Measurements from ENCODE around the gene TNNT2. TPM values are rescaled to one million over a fixed set of nuclear protein-coding genes. Genes with fewer than 3 reads are reported as not detected.

TNNT2 gene
- total RNA-seq, 1 donor from 2014 or later: 3.3 TPM

GRCh38 chr1:201318504-201319340 lies 58.8 kb downstream of the TNNT2 start:
- DNase-seq (ENCODE audit: low spot score): no peak
- H3K27me3 Mint-ChIP-seq (ENCODE audit: unreplicated experiment): peaks cover 3% of the 10 kb centered on the region
- H3K4me3 Mint-ChIP-seq (ENCODE audit: unreplicated experiment): no peak overlapping the region
- H3K27ac Mint-ChIP-seq (ENCODE audit: unreplicated experiment): no peak overlapping the region
- no peaks in the 10 kb centered on the region for H3K4me1 Mint-ChIP-seq (ENCODE audit: unreplicated experiment)
- TF ChIP-seq CTCF (IDR thresholded peaks at IDR 0.05; ENCODE audit: unreplicated experiment): no peak
- no peaks in the 10 kb centered on the region for H3K36me3 Mint-ChIP-seq (ENCODE audit: low read depth, unreplicated experiment)
- H3K9me3 Mint-ChIP-seq (ENCODE audit: unreplicated experiment): no peaks in the 10 kb centered on the region

GRCh38 chr1:201317551-201317950 lies 59.9 kb downstream of the TNNT2 start:
- Mint-ChIP-seq H3K4me1 (ENCODE audit: unreplicated experiment) (no peaks in the 10 kb centered on the region), H3K27me3 (ENCODE audit: unreplicated experiment) (peaks cover 3% of the 10 kb centered on the region), H3K9me3 (ENCODE audit: unreplicated experiment) (no peaks in the 10 kb centered on the region)

GRCh38 chr1:201316556-201316955 lies 60.9 kb downstream of the TNNT2 start:
- no peak overlapping the region for H3K27ac Mint-ChIP-seq (ENCODE audit: unreplicated experiment)
- no peak for DNase-seq (ENCODE audit: low spot score)
- no peaks in the 10 kb centered on the region for H3K36me3 Mint-ChIP-seq (ENCODE audit: low read depth, unreplicated experiment)
- no peaks in the 10 kb centered on the region for H3K4me1 Mint-ChIP-seq (ENCODE audit: unreplicated experiment)
- peaks cover 3% of the 10 kb centered on the region for H3K27me3 Mint-ChIP-seq (ENCODE audit: unreplicated experiment)
- no peaks in the 10 kb centered on the region for H3K9me3 Mint-ChIP-seq (ENCODE audit: unreplicated experiment)
- TF ChIP-seq CTCF (IDR thresholded peaks at IDR 0.05; ENCODE audit: unreplicated experiment): no peak
- H3K4me3 Mint-ChIP-seq (ENCODE audit: unreplicated experiment): no peak overlapping the region

More at GRCh38 chr1:201317551-201317950, 59.9 kb downstream of the TNNT2 start:
- no peak for TF ChIP-seq CTCF (IDR thresholded peaks at IDR 0.05; ENCODE audit: unreplicated experiment)
- H3K4me3 Mint-ChIP-seq (ENCODE audit: unreplicated experiment): no peak overlapping the region
- DNase-seq (ENCODE audit: low spot score): no peak
- H3K27ac Mint-ChIP-seq (ENCODE audit: unreplicated experiment): no peak overlapping the region
- no peaks in the 10 kb centered on the region for H3K36me3 Mint-ChIP-seq (ENCODE audit: low read depth, unreplicated experiment)

- no peaks in the 10 kb centered on the region for H3K36me3 Mint-ChIP-seq (ENCODE audit: low read depth, unreplicated experiment)
- no peak for TF ChIP-seq CTCF (IDR thresholded peaks at IDR 0.05; ENCODE audit: unreplicated experiment)
- H3K4me1 Mint-ChIP-seq (ENCODE audit: unreplicated experiment): peaks cover 8% of the 10 kb centered on the region
- H3K27me3 Mint-ChIP-seq (ENCODE audit: unreplicated experiment): peaks cover 5% of the 10 kb centered on the region
- H3K4me3 Mint-ChIP-seq (ENCODE audit: unreplicated experiment): no peak overlapping the region
- DNase-seq (ENCODE audit: low spot score): no peak
- peak overlapping the region; percentile 24 for H3K27ac Mint-ChIP-seq (ENCODE audit: unreplicated experiment)
- H3K9me3 Mint-ChIP-seq (ENCODE audit: unreplicated experiment): no peaks in the 10 kb centered on the region
These were observed 64.4 kb downstream of the TNNT2 start for GRCh38 chr1:201313086-201313485.

GRCh38 chr1:201312298-201312697 lies 65.2 kb downstream of the TNNT2 start:
- no peak overlapping the region for H3K27ac Mint-ChIP-seq (ENCODE audit: unreplicated experiment)
- H3K4me3 Mint-ChIP-seq (ENCODE audit: unreplicated experiment): no peak overlapping the region
- no peak for DNase-seq (ENCODE audit: low spot score)
- peaks cover 8% of the 10 kb centered on the region for H3K4me1 Mint-ChIP-seq (ENCODE audit: unreplicated experiment)
- TF ChIP-seq CTCF (IDR thresholded peaks at IDR 0.05; ENCODE audit: unreplicated experiment): no peak
- H3K36me3 Mint-ChIP-seq (ENCODE audit: low read depth, unreplicated experiment): no peaks in the 10 kb centered on the region
- peaks cover 3% of the 10 kb centered on the region for H3K27me3 Mint-ChIP-seq (ENCODE audit: unreplicated experiment)
- H3K9me3 Mint-ChIP-seq (ENCODE audit: unreplicated experiment): no peaks in the 10 kb centered on the region

Data from endothelial cell (in vitro differentiated cells).